BJ (cell line): Measurements from ENCODE around the gene PKP3. TPM values are rescaled to one million over a fixed set of nuclear protein-coding genes. Genes with fewer than 3 reads are reported as not detected.
"Not testable (repeated sequence)": the region's sequence is repeated elsewhere in the genome, so short reads cannot be mapped to it uniquely, and the experiment has no call there.

Experiments
- CTCF ChIA-PET: fragments of 350-600 bp; formaldehyde crosslinking; extraction: SDS; loops from one replicate; lab custom pipeline; 2021; ENCODE audit warnings: antibody characterized with exemption, inconsistent platforms; lab: Yijun Ruan, JAX
- POLR2A ChIA-PET: fragments of 300-600 bp; sonication (Branson Sonifier 250); formaldehyde crosslinking; extraction: SDS; loops from one replicate; lab custom pipeline; 2021; ENCODE audit warnings: antibody characterized with exemption; lab: Charles Lee
- DNase-seq: peaks from one replicate; pipeline ENCODE4 v3.0.0-alpha.2; 2011; ENCODE audit warnings: low read depth
- H3K27me3 ChIP-seq: 2 replicates; pipeline ENCODE4 v1.6.0; 2011; ENCODE audit warnings: low read length; ENCODE audit not compliant: control insufficient read depth, insufficient read depth
- H3K36me3 ChIP-seq: 2 replicates; pipeline ENCODE4 v1.5.1; 2011; ENCODE audit warnings: low read length; ENCODE audit not compliant: control insufficient read depth, insufficient read depth
- H3K4me3 ChIP-seq: 2 replicates; pipeline ENCODE4 v1.5.1; 2011; ENCODE audit warnings: low read depth, mild to moderate bottlenecking, control low read depth, low read length
- CTCF ChIP-seq: IDR thresholded peaks from 2 replicates; pipeline ENCODE4 v1.5.1; 2011; ENCODE audit warnings: low read depth, mild to moderate bottlenecking, control low read depth, inconsistent platforms, low read length, moderate library complexity; ENCODE audit not compliant: insufficient read depth
- polyA minus RNA-seq: library from RNA; depleted of rRNA, polyadenylated mRNA; stranded (reverse); fragments of >200 nt; gene quantifications from 2 replicates; pipeline ENCODE4 v1.2.3, GENCODE V29; 2011; rRNA and poly(A)+ RNA removed
- polyA plus RNA-seq: library from polyadenylated mRNA; depleted of rRNA; stranded (reverse); fragments of >200 nt; gene quantifications from 2 replicates; pipeline ENCODE4 v1.2.3, GENCODE V29; 2011; rRNA removed

The PKP3 gene, protein sequence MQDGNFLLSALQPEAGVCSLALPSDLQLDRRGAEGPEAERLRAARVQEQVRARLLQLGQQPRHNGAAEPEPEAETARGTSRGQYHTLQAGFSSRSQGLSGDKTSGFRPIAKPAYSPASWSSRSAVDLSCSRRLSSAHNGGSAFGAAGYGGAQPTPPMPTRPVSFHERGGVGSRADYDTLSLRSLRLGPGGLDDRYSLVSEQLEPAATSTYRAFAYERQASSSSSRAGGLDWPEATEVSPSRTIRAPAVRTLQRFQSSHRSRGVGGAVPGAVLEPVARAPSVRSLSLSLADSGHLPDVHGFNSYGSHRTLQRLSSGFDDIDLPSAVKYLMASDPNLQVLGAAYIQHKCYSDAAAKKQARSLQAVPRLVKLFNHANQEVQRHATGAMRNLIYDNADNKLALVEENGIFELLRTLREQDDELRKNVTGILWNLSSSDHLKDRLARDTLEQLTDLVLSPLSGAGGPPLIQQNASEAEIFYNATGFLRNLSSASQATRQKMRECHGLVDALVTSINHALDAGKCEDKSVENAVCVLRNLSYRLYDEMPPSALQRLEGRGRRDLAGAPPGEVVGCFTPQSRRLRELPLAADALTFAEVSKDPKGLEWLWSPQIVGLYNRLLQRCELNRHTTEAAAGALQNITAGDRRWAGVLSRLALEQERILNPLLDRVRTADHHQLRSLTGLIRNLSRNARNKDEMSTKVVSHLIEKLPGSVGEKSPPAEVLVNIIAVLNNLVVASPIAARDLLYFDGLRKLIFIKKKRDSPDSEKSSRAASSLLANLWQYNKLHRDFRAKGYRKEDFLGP
- polyA plus RNA-seq (0.42 and 0.86 TPM in 2 replicates), polyA minus RNA-seq (0.41 and 0.52 TPM in 2 replicates)

DNA sequence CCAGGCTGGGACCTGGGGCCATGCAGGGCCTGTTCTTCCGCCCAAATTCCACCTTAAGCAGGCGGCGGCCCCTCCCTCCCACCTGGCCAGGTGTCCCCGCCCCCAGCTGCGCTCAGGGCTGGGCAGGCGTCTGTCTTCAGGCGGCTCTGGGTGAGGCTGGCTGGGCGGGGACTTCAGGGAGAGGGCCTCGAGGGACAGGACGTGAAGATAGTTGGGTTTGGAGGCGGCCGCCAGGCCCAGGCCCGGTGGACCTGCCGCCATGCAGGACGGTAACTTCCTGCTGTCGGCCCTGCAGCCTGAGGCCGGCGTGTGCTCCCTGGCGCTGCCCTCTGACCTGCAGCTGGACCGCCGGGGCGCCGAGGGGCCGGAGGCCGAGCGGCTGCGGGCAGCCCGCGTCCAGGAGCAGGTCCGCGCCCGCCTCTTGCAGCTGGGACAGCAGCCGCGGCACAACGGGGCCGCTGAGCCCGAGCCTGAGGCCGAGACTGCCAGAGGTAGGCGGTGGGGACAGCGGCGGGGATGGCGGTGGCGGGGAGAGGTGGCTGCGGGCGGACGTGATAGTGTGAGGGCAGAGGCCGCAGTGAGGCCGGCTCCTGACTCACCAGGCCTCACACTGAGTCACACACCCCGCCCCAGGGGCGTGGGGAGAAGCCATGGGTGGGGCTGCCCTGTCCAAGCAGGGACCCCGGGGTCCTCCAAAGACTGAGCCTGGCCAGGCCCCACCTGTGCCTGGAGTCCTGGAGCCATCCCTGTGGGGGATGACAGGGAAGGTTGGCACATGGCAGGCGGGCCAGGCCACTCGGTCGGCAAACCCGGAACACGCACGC lies at the start of gene PKP3:
TSS of gene PKP3 (plus strand) at position 176 of the 824 bp plus-strand sequence. CDS start at position 260, 84 bp downstream.
- ChIA-PET POLR2A (no interaction called here), CTCF (no interaction called here)
- H3K27me3 ChIP-seq, result no peaks in the 10 kb centered on the region
- H3K36me3 ChIP-seq, result no peaks in the 10 kb centered on the region
- H3K4me3 ChIP-seq, result no peak within 1 kb of the TSS
- no peak for TF ChIP-seq CTCF
- no peak for DNase-seq

DNA sequence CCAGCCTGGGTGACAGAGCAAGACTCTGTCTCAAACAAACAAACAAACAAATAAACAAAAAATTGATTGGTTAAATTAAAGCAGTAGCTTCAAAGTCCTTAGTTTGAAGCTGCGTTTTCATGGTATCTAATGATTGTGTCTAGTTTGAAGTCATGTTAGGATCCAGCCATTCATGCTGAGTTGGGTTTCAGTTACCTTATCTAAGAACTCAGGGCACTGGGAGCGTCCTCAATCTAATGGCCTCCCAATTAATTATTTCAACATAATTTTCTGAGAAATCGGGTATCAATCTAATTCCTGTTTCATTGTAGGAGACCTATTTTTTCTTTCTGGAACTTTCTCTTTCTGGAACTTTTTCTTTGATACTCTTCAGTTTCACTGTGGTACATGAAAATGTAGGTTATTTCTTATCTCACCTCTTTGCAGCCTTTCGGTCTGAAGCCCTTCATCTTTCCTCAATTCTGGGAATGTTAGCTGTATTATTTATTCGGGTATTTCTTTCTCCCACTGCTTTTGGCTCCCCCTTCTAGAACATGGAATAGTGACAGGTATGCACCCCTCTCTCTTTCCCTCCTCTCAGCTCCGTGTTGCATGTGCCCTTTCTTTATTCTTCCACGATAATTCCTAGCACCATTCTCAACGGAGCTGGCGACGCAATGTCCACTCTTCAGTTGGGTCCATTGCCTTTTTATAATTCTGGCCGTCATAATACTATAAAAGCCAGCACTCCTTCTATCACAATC lies 49.0 kb upstream of the PKP3 start:
- H3K4me3 ChIP-seq, result no peak overlapping the region
- no peaks in the 10 kb centered on the region for H3K36me3 ChIP-seq
- no peak for DNase-seq
- no peak for TF ChIP-seq CTCF
- ChIA-PET POLR2A (no interaction called here), CTCF (no interaction called here)
- no peaks in the 10 kb centered on the region; the same call in 1 of the 2 replicates for H3K27me3 ChIP-seq

DNA sequence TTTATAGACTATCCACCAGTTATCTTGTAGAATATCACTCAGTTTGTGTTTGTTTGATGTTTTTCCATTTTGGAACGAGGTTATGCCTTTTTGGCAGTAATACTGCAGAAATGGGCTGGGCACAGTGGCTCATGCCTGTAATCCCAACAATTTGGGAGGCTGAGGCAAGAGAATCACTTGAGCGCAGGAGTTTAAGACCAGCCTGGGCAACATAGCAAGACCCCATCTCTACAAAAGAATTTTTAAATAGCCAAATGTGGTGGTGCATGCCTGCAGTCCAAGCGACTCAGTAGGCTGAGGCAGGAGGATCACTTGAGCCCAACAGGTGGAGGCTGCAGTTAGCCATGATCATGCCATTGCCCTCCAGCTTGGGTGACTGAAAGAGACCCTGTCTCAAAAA lies 47.5 kb upstream of the PKP3 start:
- Histone ChIP-seq H3K27me3 (no peaks in the 10 kb centered on the region; the same call in 1 of the 2 replicates), H3K4me3 (no peak overlapping the region), H3K36me3 (no peaks in the 10 kb centered on the region)
- no peak for DNase-seq
- TF ChIP-seq CTCF, result no peak
- ChIA-PET CTCF (no interaction called here), POLR2A (no interaction called here)

DNA sequence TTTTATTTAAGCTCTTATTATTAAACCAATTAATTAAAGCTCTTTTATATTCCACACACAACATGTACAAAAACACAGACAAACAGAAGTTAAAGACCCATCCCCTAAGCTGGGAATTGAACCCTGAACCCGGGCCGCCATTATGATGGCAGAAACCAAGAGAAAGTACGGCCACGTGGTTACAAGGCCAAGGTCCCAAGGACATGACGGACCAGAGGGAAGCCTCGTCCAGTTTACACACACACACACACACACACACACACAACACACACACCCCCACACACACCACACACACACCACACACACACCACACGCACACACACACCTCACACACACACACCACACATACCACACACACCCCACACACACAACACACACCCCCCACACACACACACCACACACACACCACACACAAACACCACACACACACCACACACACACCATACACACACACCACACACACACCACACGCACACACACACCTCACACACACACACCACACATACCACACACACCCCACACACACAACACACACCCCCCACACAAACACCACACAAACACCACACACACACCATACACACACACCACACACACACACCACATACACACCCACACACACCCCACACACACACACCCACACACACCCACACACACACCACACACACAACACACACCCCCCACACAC lies 44.6 kb upstream of the PKP3 start:
- CTCF ChIA-PET, result interaction anchor here (1.0 kb wide), 1 partner anchor 39 kb away, joined by 3 read pairs; no protein-coding TSS in a partner anchor
- H3K4me3 ChIP-seq, H3K27me3 ChIP-seq, POLR2A ChIA-PET, H3K36me3 ChIP-seq, DNase-seq: not testable (repeated sequence)

DNA sequence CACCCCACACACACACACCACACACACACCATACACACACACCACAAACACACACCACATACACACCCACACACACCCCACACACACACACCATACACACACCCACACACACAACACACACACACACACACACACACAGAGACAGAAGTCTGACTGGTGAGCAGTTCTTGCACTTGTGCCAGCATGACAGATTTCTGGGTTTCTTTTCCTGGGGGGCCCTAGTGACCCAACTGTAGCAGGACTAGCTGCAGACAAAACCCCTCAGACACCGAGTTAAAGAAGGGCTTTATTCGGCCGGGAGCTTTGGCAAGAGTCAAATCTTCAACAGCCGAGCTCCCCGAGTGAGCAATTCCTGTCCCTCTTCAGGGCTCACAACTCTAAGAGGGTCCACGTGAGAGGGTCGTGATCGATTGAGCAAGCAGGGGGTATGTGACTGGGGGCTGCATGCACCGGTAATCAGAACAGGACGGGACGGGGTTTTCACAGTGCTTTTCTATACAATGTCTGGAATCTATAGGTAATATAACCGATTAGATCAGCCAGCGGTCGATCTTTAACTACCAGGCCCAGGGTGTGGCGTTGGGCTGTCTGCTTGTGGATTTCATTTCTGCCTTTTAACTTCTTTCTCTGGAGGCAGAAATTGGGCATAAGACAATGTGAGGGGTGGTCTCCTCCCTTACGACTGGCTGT lies 43.8 kb upstream of the PKP3 start:
- H3K27me3 ChIP-seq, H3K4me3 ChIP-seq, POLR2A ChIA-PET, H3K36me3 ChIP-seq, DNase-seq: not testable (repeated sequence)
- CTCF ChIA-PET, result interaction anchor here (0.7 kb wide), 1 partner anchor 10 kb away, joined by 3 read pairs; no protein-coding TSS in a partner anchor
